ENCODE data around the gene CTNNA3. TPM values are rescaled to one million over a fixed set of nuclear protein-coding genes. Genes with fewer than 3 reads are reported as not detected.

The CTNNA3 gene
- total RNA-seq, 2 donors from 2014 or later = 3.2 to 7.2 TPM

DNA sequence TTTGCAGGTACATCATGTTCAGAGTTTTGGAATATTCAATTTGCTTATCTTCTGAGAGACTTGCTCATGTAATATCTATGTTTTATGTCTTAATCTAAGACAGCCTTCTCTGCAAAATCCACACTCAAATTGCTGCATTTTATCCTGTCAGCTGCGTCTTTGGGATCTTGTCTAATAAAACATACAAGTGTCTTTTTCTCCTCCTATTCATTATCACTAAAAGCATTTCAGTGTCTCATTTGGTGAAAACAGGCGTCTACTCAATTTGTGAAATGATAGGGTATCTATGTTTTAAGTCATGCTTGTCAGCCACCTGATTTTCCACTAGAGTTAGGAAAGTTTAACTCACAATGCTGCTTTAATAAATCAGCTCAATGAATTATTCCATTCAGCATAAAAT lies 882.9 kb downstream of the CTNNA3 start:
- Histone ChIP-seq H3K9ac (ENCODE audit: extremely low read depth, low read length, poor library complexity, severe bottlenecking) (no peak overlapping the region), H3K9me3 (ENCODE audit: control insufficient read depth, low read length) (no peaks in the 10 kb centered on the region), H3K4me1 (ENCODE audit: control insufficient read depth, insufficient read depth, low read length) (no peaks in the 10 kb centered on the region), H3K27ac (ENCODE audit: low read depth, low read length) (no peak overlapping the region), H3K4me3 (ENCODE audit: low read length) (no peak overlapping the region), H3K27me3 (ENCODE audit: control insufficient read depth, insufficient read depth, low read length, poor library complexity, severe bottlenecking) (no peaks in the 10 kb centered on the region), H3K36me3 (ENCODE audit: control insufficient read depth, insufficient read depth, low read length) (no peaks in the 10 kb centered on the region)
- Mint-ChIP-seq H3K27ac (no peak overlapping the region), H3K4me3 (no peak overlapping the region), H3K4me1 (no peaks in the 10 kb centered on the region), H3K27me3 (ENCODE audit: insufficient read depth) (no peaks in the 10 kb centered on the region), H3K9me3 (no peaks in the 10 kb centered on the region), H3K36me3 (ENCODE audit: low read depth) (no peaks in the 10 kb centered on the region)
- WGBS, 2 experiments (ENCODE audit: insufficient coverage in 1 of 2, insufficient read length in 1 of 2) = 98% methylated on average over 2 of the region's 2 CpGs; no CpG with 5 or more reads in 1 of the 2 experiments
- TF ChIP-seq, protein P1, sequence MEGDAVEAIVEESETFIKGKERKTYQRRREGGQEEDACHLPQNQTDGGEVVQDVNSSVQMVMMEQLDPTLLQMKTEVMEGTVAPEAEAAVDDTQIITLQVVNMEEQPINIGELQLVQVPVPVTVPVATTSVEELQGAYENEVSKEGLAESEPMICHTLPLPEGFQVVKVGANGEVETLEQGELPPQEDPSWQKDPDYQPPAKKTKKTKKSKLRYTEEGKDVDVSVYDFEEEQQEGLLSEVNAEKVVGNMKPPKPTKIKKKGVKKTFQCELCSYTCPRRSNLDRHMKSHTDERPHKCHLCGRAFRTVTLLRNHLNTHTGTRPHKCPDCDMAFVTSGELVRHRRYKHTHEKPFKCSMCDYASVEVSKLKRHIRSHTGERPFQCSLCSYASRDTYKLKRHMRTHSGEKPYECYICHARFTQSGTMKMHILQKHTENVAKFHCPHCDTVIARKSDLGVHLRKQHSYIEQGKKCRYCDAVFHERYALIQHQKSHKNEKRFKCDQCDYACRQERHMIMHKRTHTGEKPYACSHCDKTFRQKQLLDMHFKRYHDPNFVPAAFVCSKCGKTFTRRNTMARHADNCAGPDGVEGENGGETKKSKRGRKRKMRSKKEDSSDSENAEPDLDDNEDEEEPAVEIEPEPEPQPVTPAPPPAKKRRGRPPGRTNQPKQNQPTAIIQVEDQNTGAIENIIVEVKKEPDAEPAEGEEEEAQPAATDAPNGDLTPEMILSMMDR (conservative IDR thresholded peaks at IDR 0.05) = no peak
- DNase-seq = no peak

DNA sequence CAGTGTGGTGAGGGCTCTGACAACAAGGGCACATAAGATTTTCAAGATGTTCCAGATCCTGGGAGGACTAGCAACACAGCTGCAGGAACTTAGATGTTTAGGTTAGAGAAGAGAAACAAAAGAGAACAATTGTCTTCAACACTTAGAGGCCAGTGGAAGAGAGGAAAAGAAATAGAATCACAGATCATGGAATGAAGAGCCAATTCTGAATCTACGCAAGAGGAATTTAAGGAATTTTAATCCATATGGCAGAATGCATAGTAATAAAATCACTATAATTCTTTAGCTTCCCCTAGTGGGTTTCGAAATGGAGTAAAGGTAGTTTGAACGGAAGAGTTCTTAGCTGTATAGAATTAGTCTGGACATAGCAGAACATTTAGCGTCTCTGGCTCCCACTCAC lies 884.8 kb downstream of the CTNNA3 start:
- Histone ChIP-seq H3K36me3 (ENCODE audit: control insufficient read depth, insufficient read depth, low read length) (no peaks in the 10 kb centered on the region), H3K9me3 (ENCODE audit: control insufficient read depth, low read length) (no peaks in the 10 kb centered on the region), H3K9ac (ENCODE audit: extremely low read depth, low read length, poor library complexity, severe bottlenecking) (no peak overlapping the region), H3K27ac (ENCODE audit: low read depth, low read length) (no peak overlapping the region), H3K27me3 (ENCODE audit: control insufficient read depth, insufficient read depth, low read length, poor library complexity, severe bottlenecking) (no peaks in the 10 kb centered on the region), H3K4me1 (ENCODE audit: control insufficient read depth, insufficient read depth, low read length) (no peaks in the 10 kb centered on the region), H3K4me3 (ENCODE audit: low read length) (no peak overlapping the region)
- 77 to 98% methylated on average over 3 of the region's 4 CpGs for WGBS, 2 experiments (ENCODE audit: insufficient coverage in 1 of 2, insufficient read length in 1 of 2)
- Mint-ChIP-seq H3K27me3 (ENCODE audit: insufficient read depth) (no peaks in the 10 kb centered on the region), H3K27ac (no peak overlapping the region), H3K36me3 (ENCODE audit: low read depth) (no peaks in the 10 kb centered on the region), H3K4me1 (no peaks in the 10 kb centered on the region), H3K4me3 (no peak overlapping the region), H3K9me3 (no peaks in the 10 kb centered on the region)
- TF ChIP-seq, protein P1 (conservative IDR thresholded peaks at IDR 0.05) = no peak
- no peak for DNase-seq

DNA sequence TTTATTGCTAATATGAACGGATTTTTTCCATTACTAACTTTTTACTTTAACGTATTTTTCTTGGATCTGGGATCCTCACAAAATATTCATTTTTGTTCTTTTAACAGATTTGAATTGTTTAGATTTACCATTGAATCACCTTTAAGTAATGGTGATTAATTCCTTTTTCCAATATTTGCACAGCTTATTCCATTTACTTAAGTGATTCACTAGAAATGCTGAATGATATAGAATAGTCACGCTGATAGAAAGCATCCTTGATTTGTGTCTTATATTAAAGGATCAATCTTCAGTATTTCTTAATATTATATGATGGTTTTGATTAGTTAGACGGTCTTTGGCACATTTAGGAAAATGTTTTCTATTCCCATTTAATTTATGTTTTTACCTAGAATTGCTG lies 886.6 kb downstream of the CTNNA3 start:
- H3K4me1 Mint-ChIP-seq = no peaks in the 10 kb centered on the region
- no peak overlapping the region for H3K4me3 ChIP-seq (ENCODE audit: low read length)
- TF ChIP-seq, protein P1 (conservative IDR thresholded peaks at IDR 0.05) = no peak
- H3K27ac ChIP-seq (ENCODE audit: low read depth, low read length) = no peak overlapping the region
- H3K36me3 Mint-ChIP-seq (ENCODE audit: low read depth) = no peaks in the 10 kb centered on the region
- WGBS, 2 experiments (ENCODE audit: insufficient coverage in 1 of 2, insufficient read length in 1 of 2) = 90% methylated on average over 2 of the region's 4 CpGs; no CpG with 5 or more reads in 1 of the 2 experiments
- H3K4me1 ChIP-seq (ENCODE audit: control insufficient read depth, insufficient read depth, low read length) = no peaks in the 10 kb centered on the region
- no peak overlapping the region for H3K4me3 Mint-ChIP-seq
- no peaks in the 10 kb centered on the region for H3K9me3 ChIP-seq (ENCODE audit: control insufficient read depth, low read length)
- H3K27me3 Mint-ChIP-seq (ENCODE audit: insufficient read depth) = no peaks in the 10 kb centered on the region
- no peak overlapping the region for H3K9ac ChIP-seq (ENCODE audit: extremely low read depth, low read length, poor library complexity, severe bottlenecking)
- no peak for DNase-seq
- no peak overlapping the region for H3K27ac Mint-ChIP-seq
- H3K9me3 Mint-ChIP-seq = no peaks in the 10 kb centered on the region
- no peaks in the 10 kb centered on the region for H3K27me3 ChIP-seq (ENCODE audit: control insufficient read depth, insufficient read depth, low read length, poor library complexity, severe bottlenecking)
- H3K36me3 ChIP-seq (ENCODE audit: control insufficient read depth, insufficient read depth, low read length) = no peaks in the 10 kb centered on the region
